Measurements from ENCODE around the gene ANO1. TPM values are rescaled to one million over a fixed set of nuclear protein-coding genes. Genes with fewer than 3 reads are reported as not detected.

Gene ANO1
- total and polyA plus RNA-seq, 2 donors (not counting 1 experiment from before 2014, with no cell fraction given) = not detected

DNA sequence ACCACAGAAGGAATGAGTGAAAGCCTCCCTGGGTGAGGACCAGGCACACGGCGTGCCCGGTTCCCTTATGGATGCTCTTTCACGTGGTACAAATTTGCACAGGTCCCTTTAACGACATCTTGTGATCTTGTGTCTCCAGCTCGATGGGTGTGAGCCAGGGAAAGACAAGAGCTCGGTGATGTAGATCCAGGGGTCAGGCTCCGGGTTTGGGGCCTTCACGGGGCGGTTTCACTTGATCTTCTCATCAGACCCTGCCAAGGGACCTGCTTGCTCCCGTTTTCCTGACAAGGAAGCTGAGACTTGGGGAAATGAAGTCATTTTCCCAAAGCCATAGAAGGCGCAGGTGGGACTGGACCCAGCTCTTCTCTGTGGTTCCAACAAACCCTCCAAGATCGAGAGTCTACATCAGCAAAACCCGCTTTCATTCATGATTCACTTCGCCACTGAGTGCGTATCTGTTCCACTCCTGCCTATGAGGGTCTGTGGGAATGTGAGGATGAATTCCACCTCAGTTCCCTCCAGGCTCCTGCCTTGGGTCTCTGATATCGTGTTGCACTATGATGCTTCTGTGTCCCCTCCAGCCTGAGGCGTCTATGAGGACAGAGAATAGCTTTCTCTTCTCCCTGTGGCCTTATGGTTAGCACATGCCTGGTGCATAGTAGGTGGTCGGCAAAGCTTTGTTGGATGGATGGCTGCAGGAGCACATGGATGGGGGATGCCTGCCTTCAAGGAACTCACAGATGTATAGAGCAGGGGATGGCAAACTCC, 45.0 kb upstream of the ANO1 start:
- Mint-ChIP-seq H3K27me3 (peaks cover 13% of the 10 kb centered on the region), H3K27ac (no peak overlapping the region), H3K9me3 (ENCODE audit: insufficient read depth) (peaks cover 8% of the 10 kb centered on the region), H3K4me3 (no peak overlapping the region), H3K4me1 (no peaks in the 10 kb centered on the region)
- DNase-seq (no peak), ATAC-seq (ENCODE audit: low read depth) (no peak)
- no peak overlapping the region for H3K4me2 ChIP-seq (replicated peaks; ENCODE audit: low read depth, low read length, poor library complexity, severe bottlenecking)
- H3K4me3 ChIP-seq (ENCODE audit: control extremely low read depth in 1 of 5, extremely low read depth in 1 of 5, insufficient read depth in 1 of 5, low read depth in 2 of 5, low read length in 4 of 5) = no peak overlapping the region
- ChIA-PET POLR2A (no interaction called here), CTCF (no interaction called here)
- H3K36me3 ChIP-seq (replicated peaks in 1 of 2; ENCODE audit: control extremely low read depth in 1 of 2, control insufficient read depth in 1 of 2, extremely low read depth in 1 of 2, insufficient read depth in 2 of 2, low read length in 1 of 2) = no peaks in the 10 kb centered on the region
- H3K4me1 ChIP-seq (ENCODE audit: control insufficient read depth in 2 of 2, insufficient read depth in 2 of 2, low read length in 2 of 2) = no peaks in the 10 kb centered on the region
- peaks cover 0 to 15% (median 4%) of the 10 kb centered on the region in 3 donors for H3K9me3 ChIP-seq (ENCODE audit: control extremely low read depth in 1 of 3, control insufficient read depth in 2 of 3, insufficient read depth in 1 of 3, low read length in 2 of 3)
- H2AFZ ChIP-seq (ENCODE audit: insufficient read depth, low read depth, low read length, poor library complexity, severe bottlenecking) = no peak overlapping the region
- H4K20me1 ChIP-seq (ENCODE audit: control insufficient read depth, insufficient read depth, low read length, poor library complexity, severe bottlenecking) = no peaks in the 10 kb centered on the region
- no peak overlapping the region for H3K27ac ChIP-seq (ENCODE audit: low read length in 2 of 2)
- peaks cover 0 to 3% (median 0%) of the 10 kb centered on the region in 4 experiments for H3K27me3 ChIP-seq (replicated peaks in 1 of 4; ENCODE audit: control extremely low read depth in 1 of 4, control insufficient read depth in 3 of 4, insufficient read depth in 4 of 4, low read length in 3 of 4)
- 87% methylated on average over 12 of the region's 19 CpGs for WGBS (ENCODE audit: insufficient coverage)
- no peaks in the 10 kb centered on the region for H3K79me2 ChIP-seq (ENCODE audit: control insufficient read depth, insufficient read depth, low read length)
- TF ChIP-seq, protein P1, sequence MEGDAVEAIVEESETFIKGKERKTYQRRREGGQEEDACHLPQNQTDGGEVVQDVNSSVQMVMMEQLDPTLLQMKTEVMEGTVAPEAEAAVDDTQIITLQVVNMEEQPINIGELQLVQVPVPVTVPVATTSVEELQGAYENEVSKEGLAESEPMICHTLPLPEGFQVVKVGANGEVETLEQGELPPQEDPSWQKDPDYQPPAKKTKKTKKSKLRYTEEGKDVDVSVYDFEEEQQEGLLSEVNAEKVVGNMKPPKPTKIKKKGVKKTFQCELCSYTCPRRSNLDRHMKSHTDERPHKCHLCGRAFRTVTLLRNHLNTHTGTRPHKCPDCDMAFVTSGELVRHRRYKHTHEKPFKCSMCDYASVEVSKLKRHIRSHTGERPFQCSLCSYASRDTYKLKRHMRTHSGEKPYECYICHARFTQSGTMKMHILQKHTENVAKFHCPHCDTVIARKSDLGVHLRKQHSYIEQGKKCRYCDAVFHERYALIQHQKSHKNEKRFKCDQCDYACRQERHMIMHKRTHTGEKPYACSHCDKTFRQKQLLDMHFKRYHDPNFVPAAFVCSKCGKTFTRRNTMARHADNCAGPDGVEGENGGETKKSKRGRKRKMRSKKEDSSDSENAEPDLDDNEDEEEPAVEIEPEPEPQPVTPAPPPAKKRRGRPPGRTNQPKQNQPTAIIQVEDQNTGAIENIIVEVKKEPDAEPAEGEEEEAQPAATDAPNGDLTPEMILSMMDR (IDR thresholded peaks at IDR 0.05) = no peak
- no peak overlapping the region for H3K9ac ChIP-seq (ENCODE audit: low read length)
- intact Hi-C loops (cut with micrococcal nuclease) = no loop called here

DNA sequence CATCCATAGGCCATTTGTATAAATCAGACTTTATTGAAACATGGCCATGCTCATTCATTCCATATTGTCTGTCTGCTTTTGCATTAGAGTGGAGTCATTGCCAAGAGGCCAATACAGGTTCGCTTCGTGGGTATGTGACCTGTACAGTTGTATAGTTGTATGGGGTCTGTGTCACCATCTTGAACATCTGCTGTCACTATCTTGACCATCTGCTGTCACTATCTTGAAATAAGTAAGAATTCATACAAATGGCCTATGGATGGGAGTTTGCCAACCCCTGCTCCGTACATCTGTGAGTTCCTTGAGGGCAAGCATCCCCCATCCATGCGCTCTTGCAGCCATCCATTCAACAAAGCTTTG, 44.4 kb upstream of the ANO1 start:
- no peaks in the 10 kb centered on the region for H3K4me1 Mint-ChIP-seq
- TF ChIP-seq EZH2 (IDR thresholded peaks at IDR 0.05; ENCODE audit: borderline replicate concordance, insufficient read depth, low read depth, low read length, poor library complexity, severe bottlenecking) = no peak
- TF ChIP-seq, protein P1 (IDR thresholded peaks at IDR 0.05) = no peak
- no peak overlapping the region for H3K4me2 ChIP-seq (replicated peaks; ENCODE audit: low read depth, low read length, poor library complexity, severe bottlenecking)
- H3K4me3 Mint-ChIP-seq = no peak overlapping the region
- no peak overlapping the region for H3K9ac ChIP-seq (ENCODE audit: low read length)
- H4K20me1 ChIP-seq (ENCODE audit: control insufficient read depth, insufficient read depth, low read length, poor library complexity, severe bottlenecking) = no peaks in the 10 kb centered on the region
- no peak overlapping the region for H3K27ac Mint-ChIP-seq
- H3K27me3 Mint-ChIP-seq = peaks cover 13% of the 10 kb centered on the region
- H3K9me3 ChIP-seq (ENCODE audit: control extremely low read depth in 1 of 3, control insufficient read depth in 2 of 3, insufficient read depth in 1 of 3, low read length in 2 of 3) = peaks cover 0 to 20% (median 7%) of the 10 kb centered on the region in 3 donors
- H3K27me3 ChIP-seq (replicated peaks in 1 of 4; ENCODE audit: control extremely low read depth in 1 of 4, control insufficient read depth in 3 of 4, insufficient read depth in 4 of 4, low read length in 3 of 4) = peaks cover 0 to 3% (median 0%) of the 10 kb centered on the region in 4 experiments
- no peaks in the 10 kb centered on the region for H3K79me2 ChIP-seq (ENCODE audit: control insufficient read depth, insufficient read depth, low read length)
- ATAC-seq (ENCODE audit: low read depth) = no peak
- WGBS (ENCODE audit: insufficient coverage) = 90% methylated on average over 2 of the region's 4 CpGs
- no peak overlapping the region for H2AFZ ChIP-seq (ENCODE audit: insufficient read depth, low read depth, low read length, poor library complexity, severe bottlenecking)
- no peak for DNase-seq
- CTCF ChIA-PET = no interaction called here
- H3K36me3 ChIP-seq (replicated peaks in 1 of 2; ENCODE audit: control extremely low read depth in 1 of 2, control insufficient read depth in 1 of 2, extremely low read depth in 1 of 2, insufficient read depth in 2 of 2, low read length in 1 of 2) = no peaks in the 10 kb centered on the region
- intact Hi-C loops (cut with micrococcal nuclease) = no loop called here
- H3K4me3 ChIP-seq (ENCODE audit: control extremely low read depth in 1 of 5, extremely low read depth in 1 of 5, insufficient read depth in 1 of 5, low read depth in 2 of 5, low read length in 4 of 5) = no peak overlapping the region
- POLR2A ChIA-PET = no interaction called here
- H3K4me1 ChIP-seq (ENCODE audit: control insufficient read depth in 2 of 2, insufficient read depth in 2 of 2, low read length in 2 of 2) = no peaks in the 10 kb centered on the region
- H3K9me3 Mint-ChIP-seq (ENCODE audit: insufficient read depth) = peaks cover 12% of the 10 kb centered on the region
- no peak overlapping the region for H3K27ac ChIP-seq (ENCODE audit: low read length in 2 of 2)

All from B cell (primary cell).